Measurements from ENCODE around the gene PTRH1. TPM values are rescaled to one million over a fixed set of nuclear protein-coding genes. Genes with fewer than 3 reads are reported as not detected.
A peak's percentile ranks its signal among the peaks of the same experiment; 100 is the strongest.

The PTRH1 gene
- total and polyA plus RNA-seq, 10 of the 15 experiments (the other 5 are each of a cell fraction or from before 2014, with no cell fraction given), result 0.69 to 38.4 (median 10.2) TPM

DNA sequence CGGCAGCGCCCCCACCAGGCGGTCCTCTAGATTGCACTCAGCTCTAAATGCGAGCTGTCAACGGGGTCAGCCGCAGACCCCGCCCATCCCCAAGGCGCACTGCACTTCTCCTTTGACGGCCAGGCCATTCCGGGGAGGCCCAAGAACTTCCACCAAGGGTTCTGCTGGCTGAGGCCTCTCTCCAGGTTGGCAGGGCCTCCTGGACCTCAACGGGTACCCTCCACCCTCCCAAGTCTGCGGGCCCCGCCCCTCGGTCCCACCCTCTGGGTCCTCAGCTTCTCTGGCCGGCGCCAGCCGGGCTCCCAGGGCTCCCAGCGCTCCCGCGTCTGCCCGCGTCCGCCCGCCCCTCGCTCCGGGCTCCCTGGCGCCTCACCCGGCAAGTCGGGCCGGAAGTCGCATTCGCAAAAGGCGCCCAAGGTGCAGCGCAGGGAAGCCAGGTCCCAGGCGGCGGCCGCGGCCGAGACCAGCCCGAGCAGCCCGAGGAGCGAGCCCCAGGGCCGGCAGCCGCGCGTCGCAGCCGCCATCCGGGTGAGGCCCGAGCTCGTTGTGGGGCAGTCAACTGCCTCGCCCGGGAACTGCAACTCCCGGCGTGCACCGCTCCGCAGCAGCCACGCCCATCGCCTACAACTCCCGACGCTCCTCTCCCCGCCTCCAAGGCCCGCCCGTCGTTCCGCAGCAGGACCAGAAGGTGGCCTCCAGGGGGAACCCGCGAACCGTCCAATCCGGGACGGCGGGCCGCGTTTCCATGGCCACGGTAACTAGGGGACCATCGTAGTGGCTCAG lies 19.5 kb upstream of the PTRH1 start, which contains the start of gene TOR2A (continued):
- no peak for TF ChIP-seq ZZZ3 (IDR thresholded peaks at IDR 0.05; ENCODE audit: control insufficient read depth, insufficient read length, low read depth)
- TF ChIP-seq CREB1 (IDR thresholded peaks at IDR 0.05; ENCODE audit: low read depth), result peak; percentile 84
- TF ChIP-seq NR2F1 (conservative IDR thresholded peaks at IDR 0.05), result peak; percentile 66
- peak; percentile 91; the same call in 1 of the 2 replicates for TF ChIP-seq RCOR1 (conservative IDR thresholded peaks at IDR 0.05; ENCODE audit: low read depth, low read length)
- TF ChIP-seq MYB (IDR thresholded peaks at IDR 0.05; ENCODE audit: borderline replicate concordance, low read depth, low read length), result no peak
- TF ChIP-seq, protein P1, sequence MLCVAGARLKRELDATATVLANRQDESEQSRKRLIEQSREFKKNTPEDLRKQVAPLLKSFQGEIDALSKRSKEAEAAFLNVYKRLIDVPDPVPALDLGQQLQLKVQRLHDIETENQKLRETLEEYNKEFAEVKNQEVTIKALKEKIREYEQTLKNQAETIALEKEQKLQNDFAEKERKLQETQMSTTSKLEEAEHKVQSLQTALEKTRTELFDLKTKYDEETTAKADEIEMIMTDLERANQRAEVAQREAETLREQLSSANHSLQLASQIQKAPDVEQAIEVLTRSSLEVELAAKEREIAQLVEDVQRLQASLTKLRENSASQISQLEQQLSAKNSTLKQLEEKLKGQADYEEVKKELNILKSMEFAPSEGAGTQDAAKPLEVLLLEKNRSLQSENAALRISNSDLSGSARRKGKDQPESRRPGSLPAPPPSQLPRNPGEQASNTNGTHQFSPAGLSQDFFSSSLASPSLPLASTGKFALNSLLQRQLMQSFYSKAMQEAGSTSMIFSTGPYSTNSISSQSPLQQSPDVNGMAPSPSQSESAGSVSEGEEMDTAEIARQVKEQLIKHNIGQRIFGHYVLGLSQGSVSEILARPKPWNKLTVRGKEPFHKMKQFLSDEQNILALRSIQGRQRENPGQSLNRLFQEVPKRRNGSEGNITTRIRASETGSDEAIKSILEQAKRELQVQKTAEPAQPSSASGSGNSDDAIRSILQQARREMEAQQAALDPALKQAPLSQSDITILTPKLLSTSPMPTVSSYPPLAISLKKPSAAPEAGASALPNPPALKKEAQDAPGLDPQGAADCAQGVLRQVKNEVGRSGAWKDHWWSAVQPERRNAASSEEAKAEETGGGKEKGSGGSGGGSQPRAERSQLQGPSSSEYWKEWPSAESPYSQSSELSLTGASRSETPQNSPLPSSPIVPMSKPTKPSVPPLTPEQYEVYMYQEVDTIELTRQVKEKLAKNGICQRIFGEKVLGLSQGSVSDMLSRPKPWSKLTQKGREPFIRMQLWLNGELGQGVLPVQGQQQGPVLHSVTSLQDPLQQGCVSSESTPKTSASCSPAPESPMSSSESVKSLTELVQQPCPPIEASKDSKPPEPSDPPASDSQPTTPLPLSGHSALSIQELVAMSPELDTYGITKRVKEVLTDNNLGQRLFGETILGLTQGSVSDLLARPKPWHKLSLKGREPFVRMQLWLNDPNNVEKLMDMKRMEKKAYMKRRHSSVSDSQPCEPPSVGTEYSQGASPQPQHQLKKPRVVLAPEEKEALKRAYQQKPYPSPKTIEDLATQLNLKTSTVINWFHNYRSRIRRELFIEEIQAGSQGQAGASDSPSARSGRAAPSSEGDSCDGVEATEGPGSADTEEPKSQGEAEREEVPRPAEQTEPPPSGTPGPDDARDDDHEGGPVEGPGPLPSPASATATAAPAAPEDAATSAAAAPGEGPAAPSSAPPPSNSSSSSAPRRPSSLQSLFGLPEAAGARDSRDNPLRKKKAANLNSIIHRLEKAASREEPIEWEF (IDR thresholded peaks at IDR 0.05; ENCODE audit: insufficient replicate concordance, low read depth, low read length), result no peak
- TF ChIP-seq ATF3 (IDR thresholded peaks at IDR 0.05; ENCODE audit: borderline replicate concordance, extremely low read depth, low read depth, low read length), result no peak
- TF ChIP-seq RELA (IDR thresholded peaks at IDR 0.05; ENCODE audit: borderline replicate concordance, partially characterized antibody), result peak; percentile 77
- TF ChIP-seq, protein P2, sequence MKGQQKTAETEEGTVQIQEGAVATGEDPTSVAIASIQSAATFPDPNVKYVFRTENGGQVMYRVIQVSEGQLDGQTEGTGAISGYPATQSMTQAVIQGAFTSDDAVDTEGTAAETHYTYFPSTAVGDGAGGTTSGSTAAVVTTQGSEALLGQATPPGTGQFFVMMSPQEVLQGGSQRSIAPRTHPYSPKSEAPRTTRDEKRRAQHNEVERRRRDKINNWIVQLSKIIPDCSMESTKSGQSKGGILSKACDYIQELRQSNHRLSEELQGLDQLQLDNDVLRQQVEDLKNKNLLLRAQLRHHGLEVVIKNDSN (IDR thresholded peaks at IDR 0.05; ENCODE audit: borderline replicate concordance, extremely low read length, insufficient read depth, low read depth, low read length), result no peak
- TF ChIP-seq NFIC (IDR thresholded peaks at IDR 0.05; ENCODE audit: low read depth, low read length), result no peak
- no peak for TF ChIP-seq HDAC2 (IDR thresholded peaks at IDR 0.05)
- no peak for TF ChIP-seq BCL3 (IDR thresholded peaks at IDR 0.05; ENCODE audit: borderline replicate concordance, insufficient read depth, low read depth, low read length, poor library complexity, severe bottlenecking)
- no peak for TF ChIP-seq KLF5 (IDR thresholded peaks at IDR 0.05; ENCODE audit: partially characterized antibody)
- TF ChIP-seq RUNX3 (IDR thresholded peaks at IDR 0.05; ENCODE audit: low read length), result peak; percentile 45
- TF ChIP-seq BHLHE40 (IDR thresholded peaks at IDR 0.05; ENCODE audit: borderline replicate concordance in 1 of 2, low read depth in 2 of 2, low read length in 1 of 2), result peak; percentile 66; a peak in 3 of 4 replicates
- TF ChIP-seq FOXK2 (IDR thresholded peaks at IDR 0.05), result 0 out of 2 replicates have a peak, but pooled peaks have one; percentile 33
- peak in 1 of 2 experiments; percentile 62; a peak in 1 of 4 replicates for TF ChIP-seq EP300 (IDR thresholded peaks at IDR 0.05; ENCODE audit: borderline replicate concordance in 1 of 2, control insufficient read depth in 1 of 2, low read depth in 2 of 2, low read length in 2 of 2)
- no peak for TF ChIP-seq CBFB (IDR thresholded peaks at IDR 0.05; ENCODE audit: low read depth)
- no peak for TF ChIP-seq SREBF2 (IDR thresholded peaks at IDR 0.05; ENCODE audit: low read length)
- TF ChIP-seq KAT2A (conservative IDR thresholded peaks at IDR 0.05; ENCODE audit: control insufficient read depth, low read depth, low read length), result no peak
- TF ChIP-seq ETV6 (conservative IDR thresholded peaks at IDR 0.05 in 1 of 2, IDR thresholded peaks at IDR 0.05 in 1 of 2; ENCODE audit: borderline replicate concordance in 1 of 2, low read depth in 1 of 2), result no peak

Measured in GM12878 (cell line).